H9 (cell line): Measurements from ENCODE around the gene KIAA1958. TPM values are rescaled to one million over a fixed set of nuclear protein-coding genes. Genes with fewer than 3 reads are reported as not detected.

ENCODE experiments used
- DNase-seq: peaks from one replicate; pipeline ENCODE4 v3.0.0-alpha.2; 2017
- H2AFZ ChIP-seq: one replicate; pipeline ENCODE4 v1.6.1; 2013; ENCODE audit warnings: mild to moderate bottlenecking, low read length, control low read depth, moderate library complexity
- H2AK5ac ChIP-seq: 2 replicates; pipeline ENCODE4 v1.6.1; 2013; ENCODE audit warnings: low read length, control low read depth, mixed read lengths; ENCODE audit not compliant: insufficient read length
- H2BK120ac ChIP-seq: one replicate; pipeline ENCODE4 v1.6.1; 2013; ENCODE audit warnings: low read depth, mild to moderate bottlenecking, low read length, control low read depth, inconsistent platforms; ENCODE audit not compliant: poor library complexity, severe bottlenecking
- H2BK12ac ChIP-seq: 2 replicates; pipeline ENCODE4 v1.6.1; 2013; ENCODE audit warnings: low read length, control low read depth, mixed read lengths, low read depth; ENCODE audit not compliant: insufficient read length
- H2BK15ac ChIP-seq: 2 replicates; pipeline ENCODE4 v1.6.1; 2013; ENCODE audit warnings: low read depth, low read length, control low read depth
- H2BK20ac ChIP-seq: one replicate; pipeline ENCODE4 v1.6.1; 2013; ENCODE audit warnings: low read depth, mild to moderate bottlenecking, low read length, control low read depth, inconsistent platforms; ENCODE audit not compliant: poor library complexity, severe bottlenecking
- H2BK5ac ChIP-seq: 2 replicates; pipeline ENCODE4 v1.6.1; 2013; ENCODE audit warnings: low read length, control low read depth, mixed read lengths; ENCODE audit not compliant: insufficient read length
- H3K14ac ChIP-seq: 2 replicates; pipeline ENCODE4 v1.6.1; 2013; ENCODE audit warnings: low read length, control low read depth; ENCODE audit not compliant: insufficient read depth
- H3K18ac ChIP-seq: 2 replicates; pipeline ENCODE4 v1.6.1; 2013; ENCODE audit warnings: low read depth, mild to moderate bottlenecking, mixed read lengths, low read length, control low read depth; ENCODE audit not compliant: insufficient read length
- H3K23ac ChIP-seq: 2 replicates; pipeline ENCODE4 v1.6.1; 2013; ENCODE audit warnings: low read length, control low read depth, mixed read lengths, low read depth; ENCODE audit not compliant: insufficient read length
- H3K23me2 ChIP-seq: 2 replicates; pipeline ENCODE4 v1.6.1; 2013; ENCODE audit warnings: low read depth, mild to moderate bottlenecking, mixed read lengths, low read length, control low read depth; ENCODE audit not compliant: insufficient read length, poor library complexity, severe bottlenecking
- H3K27ac ChIP-seq: 2 replicates; pipeline ENCODE4 v1.5.1; 2013; ENCODE audit warnings: low read length, control low read depth, mixed read lengths, low read depth; ENCODE audit not compliant: insufficient read length
- H3K27me3 ChIP-seq: 2 replicates; pipeline ENCODE4 v1.6.1; 2013; ENCODE audit warnings: low read length, control low read depth, inconsistent platforms; ENCODE audit not compliant: insufficient read depth
- H3K4ac ChIP-seq: 2 replicates; pipeline ENCODE4 v1.6.1; 2013; ENCODE audit warnings: low read depth, mild to moderate bottlenecking, control low read depth, inconsistent platforms, low read length, moderate library complexity
- H3K4me1 ChIP-seq: 2 replicates; pipeline ENCODE4 v1.6.1; 2013; ENCODE audit warnings: low read length, control low read depth, inconsistent platforms; ENCODE audit not compliant: insufficient read depth
- H3K4me2 ChIP-seq: 2 replicates; pipeline ENCODE4 v1.6.1; 2013; ENCODE audit warnings: low read length, control low read depth, mixed read lengths; ENCODE audit not compliant: insufficient read length, insufficient read depth
- H3K56ac ChIP-seq: 2 replicates; pipeline ENCODE4 v1.6.1; 2013; ENCODE audit warnings: low read depth, mild to moderate bottlenecking, mixed read lengths, low read length, control low read depth; ENCODE audit not compliant: insufficient read length
- H3K79me1 ChIP-seq: 2 replicates; pipeline ENCODE4 v1.6.1; 2013; ENCODE audit warnings: low read depth, mild to moderate bottlenecking, moderate library complexity, low read length, control low read depth, inconsistent platforms; ENCODE audit not compliant: insufficient read depth, poor library complexity, severe bottlenecking
- H3K79me2 ChIP-seq: 2 replicates; pipeline ENCODE4 v1.6.1; 2013; ENCODE audit warnings: low read length, control low read depth, inconsistent platforms; ENCODE audit not compliant: insufficient read depth
- H3K9ac ChIP-seq: 2 replicates; pipeline ENCODE4 v1.6.1; 2013; ENCODE audit warnings: low read length, control low read depth, mixed read lengths; ENCODE audit not compliant: insufficient read length; ENCODE audit errors: extremely low read depth
- H3K9me3 ChIP-seq: one replicate; pipeline ENCODE4 v1.6.1; 2013; ENCODE audit warnings: low read depth, low read length, inconsistent platforms; ENCODE audit not compliant: control insufficient read depth
- H3T11ph ChIP-seq: one replicate; pipeline ENCODE4 v1.6.1; 2013; ENCODE audit warnings: mild to moderate bottlenecking, low read length, control low read depth, inconsistent platforms
- H4K20me1 ChIP-seq: one replicate; pipeline ENCODE4 v1.6.1; 2013; ENCODE audit not compliant: control insufficient read depth, insufficient read length, insufficient read depth
- H4K5ac ChIP-seq: 2 replicates; pipeline ENCODE4 v1.6.1; 2013; ENCODE audit warnings: low read depth, mild to moderate bottlenecking, mixed read lengths, low read length, control low read depth; ENCODE audit not compliant: insufficient read length
- H4K8ac ChIP-seq: replicated peaks from 2 replicates; pipeline ENCODE4 v1.6.1; 2013; ENCODE audit warnings: low read length, control low read depth, mixed read lengths, low read depth; ENCODE audit not compliant: insufficient read length
- H4K91ac ChIP-seq: 2 replicates; pipeline ENCODE4 v1.6.1; 2013; ENCODE audit warnings: low read depth, mild to moderate bottlenecking, moderate library complexity, mixed read lengths, low read length, control low read depth; ENCODE audit not compliant: insufficient read length
- H3K27ac Mint-ChIP-seq, 3 experiments: 2 replicates in 2 of 3; 3 replicates in 1 of 3; pipeline ENCODE4 v1.8.0; 2020 to 2021; ENCODE audit warnings: mixed read lengths in 3 of 3, mild to moderate bottlenecking in 1 of 3, moderate library complexity in 1 of 3
- H3K27me3 Mint-ChIP-seq: 2 replicates; pipeline ENCODE4 v1.8.0; 2021; ENCODE audit warnings: low read depth, mild to moderate bottlenecking, moderate library complexity, mixed read lengths
- H3K36me3 Mint-ChIP-seq, 3 experiments: 2 replicates in 2 of 3; 3 replicates in 1 of 3; pipeline ENCODE4 v1.8.0; 2020 to 2021; ENCODE audit warnings: low read depth in 3 of 3, mixed read lengths in 3 of 3; ENCODE audit not compliant: insufficient read depth in 1 of 3
- H3K4me1 Mint-ChIP-seq, 2 experiments: 2 replicates each; pipeline ENCODE4 v1.8.0; 2020; ENCODE audit warnings: mixed read lengths in 2 of 2
- H3K4me3 Mint-ChIP-seq, 2 experiments: 2 replicates in 1 of 2; 3 replicates in 1 of 2; pipeline ENCODE4 v1.8.0; 2020 to 2021; ENCODE audit warnings: mild to moderate bottlenecking in 2 of 2, mixed read lengths in 2 of 2, moderate library complexity in 1 of 2
- H3K9me3 Mint-ChIP-seq, 2 experiments: 2 replicates in 1 of 2; 3 replicates in 1 of 2; pipeline ENCODE4 v1.8.0; 2020; ENCODE audit warnings: mild to moderate bottlenecking in 2 of 2, mixed read lengths in 2 of 2, moderate library complexity in 1 of 2
- WGBS: extraction: QIAGEN DNeasy Blood & Tissue Kit; methylation state at CpG from one replicate; pipeline ENCODE4 v1.1.7; 2013; ENCODE audit warnings: missing lambda C conversion rate, low lambda C conversion rate, mixed read lengths; ENCODE audit not compliant: insufficient read length; ENCODE audit errors: extremely low coverage; 5-methylcytosine and 5-hydroxymethylcytosine counted together
- total RNA-seq: library from RNA; stranded (reverse); gene quantifications from 2 replicates; pipeline ENCODE4 v1.2.1, GENCODE V29; 2021
- TF ChIP-seq, protein P1 (sequence below): fragments of 200-600 bp; sonication (generic); conservative IDR thresholded peaks from 3 replicates; pipeline ENCODE4 v1.8.0; 2021; ENCODE audit warnings: antibody characterized with exemption, mild to moderate bottlenecking

KIAA1958 gene
- total RNA-seq, 1 experiment from 2014 or later, result 34.0 TPM

DNA sequence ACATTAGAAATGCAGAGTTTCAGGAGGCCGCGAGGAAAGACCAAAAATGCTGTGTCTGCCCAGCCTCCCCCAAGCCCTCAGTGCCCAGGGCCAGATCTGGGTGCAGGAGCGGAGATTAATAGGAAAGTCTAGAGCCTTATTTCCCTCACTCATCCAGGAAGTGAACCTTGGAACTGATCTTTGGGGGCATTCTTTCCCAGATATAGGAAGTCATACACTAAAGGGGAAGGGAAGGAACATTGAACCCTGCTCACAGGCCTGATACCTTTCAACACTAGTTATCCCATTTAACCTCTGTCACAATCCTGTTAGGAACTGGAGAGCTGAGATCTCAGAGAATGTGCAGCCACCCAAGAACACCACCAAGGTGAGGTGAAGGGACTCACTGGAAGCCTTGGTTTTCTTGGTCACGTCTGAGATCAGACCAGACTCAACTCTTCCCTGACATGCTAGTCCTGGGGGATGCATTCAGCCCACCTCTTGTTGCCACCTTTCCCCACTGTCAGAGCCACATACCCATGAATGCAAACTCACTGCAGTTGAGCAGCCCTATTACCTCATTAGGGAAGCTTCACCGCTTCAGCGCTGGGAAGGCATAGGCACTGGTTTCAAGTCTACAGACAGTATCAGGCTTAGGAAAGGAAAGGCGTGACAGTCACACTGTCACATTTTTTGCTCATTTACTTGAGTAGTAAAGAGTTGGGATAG, 95.0 kb downstream of the KIAA1958 start:
- H3K4ac ChIP-seq, result no peak overlapping the region
- no peak overlapping the region for H2BK15ac ChIP-seq
- no peak overlapping the region for H3K14ac ChIP-seq
- H3K27ac Mint-ChIP-seq, result peak overlapping the region; percentile 74 to 80 (median 78); a peak in 5 of 7 replicates
- no peak overlapping the region for H3K27ac ChIP-seq
- peaks cover 14% of the 10 kb centered on the region; the same call in 1 of the 2 replicates for H3K4me1 ChIP-seq
- H3K79me1 ChIP-seq, result no peaks in the 10 kb centered on the region
- no peaks in the 10 kb centered on the region for H3K9me3 Mint-ChIP-seq
- no peak overlapping the region for H3T11ph ChIP-seq
- no CpG with 5 or more reads among the region's 7 CpGs for WGBS
- no peaks in the 10 kb centered on the region for H4K20me1 ChIP-seq
- no peaks in the 10 kb centered on the region for H3K9me3 ChIP-seq
- H3K27me3 Mint-ChIP-seq, result no peaks in the 10 kb centered on the region
- H3K23me2 ChIP-seq, result no peaks in the 10 kb centered on the region
- no peaks in the 10 kb centered on the region; a peak in 1 of 7 replicates for H3K36me3 Mint-ChIP-seq
- H2BK12ac ChIP-seq, result no peak overlapping the region
- no peak overlapping the region for H4K8ac ChIP-seq
- H3K79me2 ChIP-seq, result peaks cover under 1% of the 10 kb centered on the region; the same call in 1 of the 2 replicates
- H3K56ac ChIP-seq, result no peak overlapping the region
- H2AFZ ChIP-seq, result no peak overlapping the region
- H2AK5ac ChIP-seq, result no peak overlapping the region
- H3K18ac ChIP-seq, result peak overlapping the region; percentile 56
- DNase-seq, result no peak
- H3K4me3 Mint-ChIP-seq, result no peak overlapping the region; a peak in 1 of 5 replicates
- no peak overlapping the region for H3K4me2 ChIP-seq
- TF ChIP-seq, protein P1, sequence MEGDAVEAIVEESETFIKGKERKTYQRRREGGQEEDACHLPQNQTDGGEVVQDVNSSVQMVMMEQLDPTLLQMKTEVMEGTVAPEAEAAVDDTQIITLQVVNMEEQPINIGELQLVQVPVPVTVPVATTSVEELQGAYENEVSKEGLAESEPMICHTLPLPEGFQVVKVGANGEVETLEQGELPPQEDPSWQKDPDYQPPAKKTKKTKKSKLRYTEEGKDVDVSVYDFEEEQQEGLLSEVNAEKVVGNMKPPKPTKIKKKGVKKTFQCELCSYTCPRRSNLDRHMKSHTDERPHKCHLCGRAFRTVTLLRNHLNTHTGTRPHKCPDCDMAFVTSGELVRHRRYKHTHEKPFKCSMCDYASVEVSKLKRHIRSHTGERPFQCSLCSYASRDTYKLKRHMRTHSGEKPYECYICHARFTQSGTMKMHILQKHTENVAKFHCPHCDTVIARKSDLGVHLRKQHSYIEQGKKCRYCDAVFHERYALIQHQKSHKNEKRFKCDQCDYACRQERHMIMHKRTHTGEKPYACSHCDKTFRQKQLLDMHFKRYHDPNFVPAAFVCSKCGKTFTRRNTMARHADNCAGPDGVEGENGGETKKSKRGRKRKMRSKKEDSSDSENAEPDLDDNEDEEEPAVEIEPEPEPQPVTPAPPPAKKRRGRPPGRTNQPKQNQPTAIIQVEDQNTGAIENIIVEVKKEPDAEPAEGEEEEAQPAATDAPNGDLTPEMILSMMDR, result no peak
- no peak overlapping the region for H4K91ac ChIP-seq
- no peak overlapping the region for H4K5ac ChIP-seq
- H3K23ac ChIP-seq, result no peak overlapping the region
- H2BK5ac ChIP-seq, result no peak overlapping the region
- no peak overlapping the region for H2BK20ac ChIP-seq
- H3K4me1 Mint-ChIP-seq, result peaks cover 61 to 62% of the 10 kb centered on the region in 2 experiments
- H3K27me3 ChIP-seq, result no peaks in the 10 kb centered on the region
- H2BK120ac ChIP-seq, result no peak overlapping the region
- H3K9ac ChIP-seq, result no peak overlapping the region
